ENCODE data around the gene NPTN.

NPTN gene

DNA sequence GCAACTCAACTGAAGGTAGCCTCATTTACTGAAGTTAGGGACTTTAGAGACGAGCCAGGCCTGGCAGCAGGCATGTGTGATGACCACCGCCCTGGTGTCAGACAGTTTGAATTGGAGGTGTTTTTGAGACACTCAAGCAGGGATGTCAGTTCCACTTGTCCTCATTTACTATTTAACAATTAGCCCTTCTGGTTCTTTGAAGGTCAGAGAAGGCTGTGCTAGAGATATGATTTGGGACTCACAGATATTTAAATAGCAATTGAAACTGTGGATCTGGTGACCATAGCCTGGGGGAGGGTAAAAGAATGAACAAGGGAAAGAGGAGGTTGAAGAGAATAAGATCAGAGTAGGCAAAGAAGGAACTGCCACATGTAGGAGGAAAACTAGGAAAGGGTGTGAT is 115.6 kb downstream of the NPTN start:
- no peak for DNase-seq

DNA sequence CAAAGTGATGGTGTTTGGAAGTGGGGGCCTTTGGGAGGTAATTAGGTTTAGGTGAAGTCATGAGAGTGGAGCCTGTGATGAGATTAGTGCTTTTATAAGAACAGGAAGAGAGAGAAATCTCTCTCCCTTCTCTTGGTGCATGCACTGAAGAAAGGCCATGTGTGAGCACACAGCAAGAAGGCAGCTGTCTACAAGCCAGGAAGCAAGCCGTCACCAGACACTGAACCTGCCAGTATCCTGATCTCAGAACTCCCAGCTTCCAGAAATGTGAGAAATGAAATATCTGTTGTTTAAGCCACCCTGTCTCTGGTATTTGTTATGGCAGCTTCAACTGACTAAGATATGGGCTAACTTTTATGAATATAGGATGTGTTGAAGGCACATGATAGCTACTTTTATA is 117.7 kb downstream of the NPTN start:
- DNase-seq: no peak
